H9 (cell line): Measurements from ENCODE around the gene SGIP1. TPM values are rescaled to one million over a fixed set of nuclear protein-coding genes. Genes with fewer than 3 reads are reported as not detected.

Source experiments
- DNase-seq: peaks from one replicate; pipeline ENCODE4 v3.0.0-alpha.2; 2017
- H2AFZ ChIP-seq: one replicate; pipeline ENCODE4 v1.6.1; 2013; ENCODE audit warnings: mild to moderate bottlenecking, low read length, control low read depth, moderate library complexity
- H2AK5ac ChIP-seq: 2 replicates; pipeline ENCODE4 v1.6.1; 2013; ENCODE audit warnings: low read length, control low read depth, mixed read lengths; ENCODE audit not compliant: insufficient read length
- H2BK120ac ChIP-seq: one replicate; pipeline ENCODE4 v1.6.1; 2013; ENCODE audit warnings: low read depth, mild to moderate bottlenecking, low read length, control low read depth, inconsistent platforms; ENCODE audit not compliant: poor library complexity, severe bottlenecking
- H2BK12ac ChIP-seq: 2 replicates; pipeline ENCODE4 v1.6.1; 2013; ENCODE audit warnings: low read length, control low read depth, mixed read lengths, low read depth; ENCODE audit not compliant: insufficient read length
- H2BK15ac ChIP-seq: 2 replicates; pipeline ENCODE4 v1.6.1; 2013; ENCODE audit warnings: low read depth, low read length, control low read depth
- H2BK20ac ChIP-seq: one replicate; pipeline ENCODE4 v1.6.1; 2013; ENCODE audit warnings: low read depth, mild to moderate bottlenecking, low read length, control low read depth, inconsistent platforms; ENCODE audit not compliant: poor library complexity, severe bottlenecking
- H2BK5ac ChIP-seq: 2 replicates; pipeline ENCODE4 v1.6.1; 2013; ENCODE audit warnings: low read length, control low read depth, mixed read lengths; ENCODE audit not compliant: insufficient read length
- H3K14ac ChIP-seq: 2 replicates; pipeline ENCODE4 v1.6.1; 2013; ENCODE audit warnings: low read length, control low read depth; ENCODE audit not compliant: insufficient read depth
- H3K18ac ChIP-seq: 2 replicates; pipeline ENCODE4 v1.6.1; 2013; ENCODE audit warnings: low read depth, mild to moderate bottlenecking, mixed read lengths, low read length, control low read depth; ENCODE audit not compliant: insufficient read length
- H3K23ac ChIP-seq: 2 replicates; pipeline ENCODE4 v1.6.1; 2013; ENCODE audit warnings: low read length, control low read depth, mixed read lengths, low read depth; ENCODE audit not compliant: insufficient read length
- H3K23me2 ChIP-seq: 2 replicates; pipeline ENCODE4 v1.6.1; 2013; ENCODE audit warnings: low read depth, mild to moderate bottlenecking, mixed read lengths, low read length, control low read depth; ENCODE audit not compliant: insufficient read length, poor library complexity, severe bottlenecking
- H3K27ac ChIP-seq: 2 replicates; pipeline ENCODE4 v1.5.1; 2013; ENCODE audit warnings: low read length, control low read depth, mixed read lengths, low read depth; ENCODE audit not compliant: insufficient read length
- H3K27me3 ChIP-seq: 2 replicates; pipeline ENCODE4 v1.6.1; 2013; ENCODE audit warnings: low read length, control low read depth, inconsistent platforms; ENCODE audit not compliant: insufficient read depth
- H3K4ac ChIP-seq: 2 replicates; pipeline ENCODE4 v1.6.1; 2013; ENCODE audit warnings: low read depth, mild to moderate bottlenecking, control low read depth, inconsistent platforms, low read length, moderate library complexity
- H3K4me1 ChIP-seq: 2 replicates; pipeline ENCODE4 v1.6.1; 2013; ENCODE audit warnings: low read length, control low read depth, inconsistent platforms; ENCODE audit not compliant: insufficient read depth
- H3K4me2 ChIP-seq: 2 replicates; pipeline ENCODE4 v1.6.1; 2013; ENCODE audit warnings: low read length, control low read depth, mixed read lengths; ENCODE audit not compliant: insufficient read length, insufficient read depth
- H3K56ac ChIP-seq: 2 replicates; pipeline ENCODE4 v1.6.1; 2013; ENCODE audit warnings: low read depth, mild to moderate bottlenecking, mixed read lengths, low read length, control low read depth; ENCODE audit not compliant: insufficient read length
- H3K79me1 ChIP-seq: 2 replicates; pipeline ENCODE4 v1.6.1; 2013; ENCODE audit warnings: low read depth, mild to moderate bottlenecking, moderate library complexity, low read length, control low read depth, inconsistent platforms; ENCODE audit not compliant: insufficient read depth, poor library complexity, severe bottlenecking
- H3K79me2 ChIP-seq: 2 replicates; pipeline ENCODE4 v1.6.1; 2013; ENCODE audit warnings: low read length, control low read depth, inconsistent platforms; ENCODE audit not compliant: insufficient read depth
- H3K9ac ChIP-seq: 2 replicates; pipeline ENCODE4 v1.6.1; 2013; ENCODE audit warnings: low read length, control low read depth, mixed read lengths; ENCODE audit not compliant: insufficient read length; ENCODE audit errors: extremely low read depth
- H3K9me3 ChIP-seq: one replicate; pipeline ENCODE4 v1.6.1; 2013; ENCODE audit warnings: low read depth, low read length, inconsistent platforms; ENCODE audit not compliant: control insufficient read depth
- H3T11ph ChIP-seq: one replicate; pipeline ENCODE4 v1.6.1; 2013; ENCODE audit warnings: mild to moderate bottlenecking, low read length, control low read depth, inconsistent platforms
- H4K20me1 ChIP-seq: one replicate; pipeline ENCODE4 v1.6.1; 2013; ENCODE audit not compliant: control insufficient read depth, insufficient read length, insufficient read depth
- H4K5ac ChIP-seq: 2 replicates; pipeline ENCODE4 v1.6.1; 2013; ENCODE audit warnings: low read depth, mild to moderate bottlenecking, mixed read lengths, low read length, control low read depth; ENCODE audit not compliant: insufficient read length
- H4K8ac ChIP-seq: replicated peaks from 2 replicates; pipeline ENCODE4 v1.6.1; 2013; ENCODE audit warnings: low read length, control low read depth, mixed read lengths, low read depth; ENCODE audit not compliant: insufficient read length
- H4K91ac ChIP-seq: 2 replicates; pipeline ENCODE4 v1.6.1; 2013; ENCODE audit warnings: low read depth, mild to moderate bottlenecking, moderate library complexity, mixed read lengths, low read length, control low read depth; ENCODE audit not compliant: insufficient read length
- H3K27ac Mint-ChIP-seq, 3 experiments: 2 replicates in 2 of 3; 3 replicates in 1 of 3; pipeline ENCODE4 v1.8.0; 2020 to 2021; ENCODE audit warnings: mixed read lengths in 3 of 3, mild to moderate bottlenecking in 1 of 3, moderate library complexity in 1 of 3
- H3K27me3 Mint-ChIP-seq: 2 replicates; pipeline ENCODE4 v1.8.0; 2021; ENCODE audit warnings: low read depth, mild to moderate bottlenecking, moderate library complexity, mixed read lengths
- H3K36me3 Mint-ChIP-seq, 3 experiments: 2 replicates in 2 of 3; 3 replicates in 1 of 3; pipeline ENCODE4 v1.8.0; 2020 to 2021; ENCODE audit warnings: low read depth in 3 of 3, mixed read lengths in 3 of 3; ENCODE audit not compliant: insufficient read depth in 1 of 3
- H3K4me1 Mint-ChIP-seq, 2 experiments: 2 replicates each; pipeline ENCODE4 v1.8.0; 2020; ENCODE audit warnings: mixed read lengths in 2 of 2
- H3K4me3 Mint-ChIP-seq, 2 experiments: 2 replicates in 1 of 2; 3 replicates in 1 of 2; pipeline ENCODE4 v1.8.0; 2020 to 2021; ENCODE audit warnings: mild to moderate bottlenecking in 2 of 2, mixed read lengths in 2 of 2, moderate library complexity in 1 of 2
- H3K9me3 Mint-ChIP-seq, 2 experiments: 2 replicates in 1 of 2; 3 replicates in 1 of 2; pipeline ENCODE4 v1.8.0; 2020; ENCODE audit warnings: mild to moderate bottlenecking in 2 of 2, mixed read lengths in 2 of 2, moderate library complexity in 1 of 2
- CTCF ChIP-seq: fragments of 200-600 bp; sonication (generic); conservative IDR thresholded peaks from 3 replicates; pipeline ENCODE4 v1.8.0; 2021; ENCODE audit warnings: antibody characterized with exemption, mild to moderate bottlenecking
- WGBS: extraction: QIAGEN DNeasy Blood & Tissue Kit; methylation state at CpG from one replicate; pipeline ENCODE4 v1.1.7; 2013; ENCODE audit warnings: missing lambda C conversion rate, low lambda C conversion rate, mixed read lengths; ENCODE audit not compliant: insufficient read length; ENCODE audit errors: extremely low coverage; 5-methylcytosine and 5-hydroxymethylcytosine counted together
- total RNA-seq: library from RNA; stranded (reverse); gene quantifications from 2 replicates; pipeline ENCODE4 v1.2.1, GENCODE V29; 2021

The SGIP1 gene
- total RNA-seq, 1 experiment from 2014 or later, result 1.5 TPM

- Histone ChIP-seq H3K79me2 (no peaks in the 10 kb centered on the region), H3K4me1 (peaks cover 5% of the 10 kb centered on the region), H3K9ac (no peak overlapping the region), H2BK15ac (no peak overlapping the region), H2BK12ac (no peak overlapping the region), H4K8ac (no peak overlapping the region), H3K23me2 (no peaks in the 10 kb centered on the region), H4K91ac (no peak overlapping the region), H3K79me1 (no peaks in the 10 kb centered on the region), H2BK120ac (no peak overlapping the region), H3K4ac (no peak overlapping the region), H3K18ac (no peak overlapping the region), H3K23ac (no peak overlapping the region), H2AFZ (no peak overlapping the region), H3K27me3 (no peaks in the 10 kb centered on the region), H2BK5ac (no peak overlapping the region), H3K9me3 (no peaks in the 10 kb centered on the region), H4K5ac (no peak overlapping the region), H3T11ph (no peak overlapping the region), H3K56ac (no peak overlapping the region), H2AK5ac (no peak overlapping the region), H2BK20ac (no peak overlapping the region), H3K27ac (no peak overlapping the region), H4K20me1 (no peaks in the 10 kb centered on the region), H3K4me2 (no peak overlapping the region), H3K14ac (no peak overlapping the region)
- H3K27me3 Mint-ChIP-seq, result peaks cover 9% of the 10 kb centered on the region
- H3K4me3 Mint-ChIP-seq, result no peak overlapping the region
- no peaks in the 10 kb centered on the region for H3K36me3 Mint-ChIP-seq
- no peak for TF ChIP-seq CTCF
- H3K4me1 Mint-ChIP-seq, result peaks cover 20 to 25% of the 10 kb centered on the region in 2 experiments
- WGBS, result no CpG with 5 or more reads among the region's 2 CpGs
- H3K27ac Mint-ChIP-seq, result peak overlapping the region in 1 of 3 experiments; percentile 32; a peak in 1 of 7 replicates
- peaks cover 0 to 2% of the 10 kb centered on the region in 2 experiments; a peak in 1 of 5 replicates for H3K9me3 Mint-ChIP-seq
- DNase-seq, result no peak
These were observed 7.0 kb upstream of the SGIP1 start for GRCh38 chr1:66526991-66527390.
